ENCODE data around the gene VPS37C. TPM values are rescaled to one million over a fixed set of nuclear protein-coding genes. Genes with fewer than 3 reads are reported as not detected.

Gene VPS37C
- total RNA-seq, 2 experiments from 2014 or later: 8.9 to 9.7 TPM

DNA sequence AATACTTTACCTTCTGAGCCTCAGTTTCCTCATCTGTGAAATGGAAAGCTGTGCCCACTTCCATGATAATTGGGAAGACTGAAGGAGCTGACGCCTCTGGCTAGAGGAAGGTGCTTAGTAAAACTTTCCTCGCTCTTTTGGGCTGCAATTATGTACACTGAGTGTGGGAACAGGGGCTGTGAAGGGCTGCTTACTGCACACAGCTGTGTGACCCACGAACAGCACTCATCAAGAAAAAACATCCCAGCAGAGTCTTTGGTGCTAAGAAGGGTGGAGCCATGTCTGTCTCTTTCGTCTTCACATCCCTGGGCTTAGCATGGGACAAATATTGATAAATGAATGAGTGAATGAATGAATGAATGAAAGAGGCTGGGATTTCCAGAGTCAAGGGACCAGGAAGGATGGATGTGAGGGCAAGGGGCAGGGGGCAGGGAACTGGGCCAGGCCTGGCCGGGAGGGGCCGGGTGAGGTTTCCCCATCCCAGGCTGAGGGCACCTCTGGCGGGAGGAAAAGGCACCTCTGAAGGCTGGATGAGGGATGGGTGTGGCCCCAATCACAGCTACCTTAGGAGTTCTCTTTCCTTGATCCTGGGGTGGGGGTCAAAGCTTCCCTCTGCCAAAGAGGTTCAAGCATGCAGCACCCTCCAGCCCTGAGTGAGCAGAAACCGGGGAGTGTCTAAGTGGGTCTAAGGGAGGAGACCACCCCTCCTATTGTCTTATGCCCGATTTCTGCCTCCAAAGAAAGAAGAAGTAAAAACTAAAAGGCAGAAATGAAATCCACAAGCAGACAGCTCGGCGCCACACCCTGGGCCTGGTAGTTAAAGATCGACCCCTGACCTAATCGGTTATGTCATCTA is 68.1 kb downstream of the VPS37C start:
- ChIA-PET POLR2A (interaction anchor here (0.7 to 3.9 kb wide), 3 partner anchors 10 to 19 kb away, joined by 3 to 21 read pairs (median 16); no protein-coding TSS in a partner anchor), CTCF (interaction anchor here (0.8 to 2.5 kb wide), 6 partner anchors 11 to 119 kb away, joined by 3 to 8 read pairs (median 4); no protein-coding TSS in a partner anchor)

DNA sequence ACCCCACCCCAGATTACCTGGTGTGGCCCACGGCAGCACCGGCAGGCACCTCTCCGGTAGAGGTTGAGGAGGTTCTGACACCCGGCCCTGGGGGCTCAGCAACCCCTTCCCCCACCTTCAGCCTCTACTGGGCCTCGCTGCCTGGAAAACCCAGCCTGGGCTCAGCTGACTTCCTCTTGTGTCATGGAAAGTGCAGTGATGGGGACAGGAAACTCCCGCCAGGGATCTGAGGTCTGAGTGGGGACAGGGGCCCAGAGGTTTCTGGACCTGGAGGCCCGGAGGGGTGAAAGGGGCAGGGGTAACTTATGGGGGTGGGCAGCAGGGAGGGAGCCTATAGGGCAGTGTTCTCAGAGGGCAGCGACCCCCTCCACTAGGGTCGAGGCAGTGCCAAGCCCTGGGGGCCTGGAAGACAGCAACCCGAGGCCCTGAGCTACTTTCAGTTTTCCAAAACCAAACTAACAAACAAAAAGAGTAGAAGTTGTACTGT is 68.9 kb downstream of the VPS37C start:
- CTCF ChIA-PET: interaction anchor here (0.9 to 2.5 kb wide), 9 partner anchors 11 to 118 kb away, joined by 3 to 8 read pairs (median 4); partner anchors contain the start of gene CD5
- POLR2A ChIA-PET: interaction anchor here (0.6 to 3.9 kb wide), 12 partner anchors 9 to 187 kb away, joined by 3 to 21 read pairs (median 4); no protein-coding TSS in a partner anchor

DNA sequence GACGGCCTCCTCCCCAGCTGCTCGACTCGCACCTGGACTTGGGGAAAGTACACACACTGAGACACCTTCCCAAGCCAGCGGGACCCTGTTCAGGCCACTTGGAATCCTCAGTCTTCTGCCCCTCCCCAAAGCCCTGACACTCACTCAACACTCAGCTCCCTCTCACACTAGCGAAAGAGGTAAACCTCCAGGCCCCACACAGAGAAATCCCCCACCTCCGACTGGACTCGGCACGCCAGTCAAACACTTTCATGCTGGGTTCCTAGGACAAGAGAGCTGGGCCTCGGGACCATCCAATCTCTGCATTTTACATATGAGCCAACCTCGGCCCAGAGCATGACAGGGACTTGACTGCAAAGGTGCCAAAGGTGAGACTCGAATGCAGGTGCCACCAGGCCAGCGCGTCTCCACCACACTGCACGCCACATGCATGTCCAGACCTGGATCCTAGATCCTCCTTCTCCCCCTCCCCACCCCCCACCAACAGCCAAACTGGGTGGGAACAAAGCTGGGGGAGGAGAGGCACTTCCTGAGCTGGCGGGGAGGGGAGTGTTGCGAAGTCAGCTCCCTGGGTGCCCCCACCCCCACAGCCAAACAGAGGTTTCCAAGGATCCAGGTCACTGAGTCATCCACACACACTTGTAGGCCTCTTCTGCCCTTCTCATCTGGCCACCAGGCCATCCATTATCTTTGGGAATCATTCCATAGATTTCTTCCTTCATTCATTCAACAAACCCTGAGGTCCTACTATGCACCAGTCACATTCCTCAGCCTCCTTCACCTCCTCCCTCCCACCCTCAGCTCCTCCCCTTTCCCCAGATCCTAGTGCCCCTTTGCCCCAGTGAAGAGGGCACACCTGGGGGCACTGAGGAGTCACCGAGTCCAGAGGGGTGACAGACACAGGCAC is 69.6 kb downstream of the VPS37C start:
- POLR2A ChIA-PET: interaction anchor here (0.6 to 3.9 kb wide), 13 partner anchors 8 to 186 kb away, joined by 3 to 21 read pairs (median 4); partner anchors contain the start of gene CD5
- CTCF ChIA-PET: interaction anchor here (0.9 to 2.5 kb wide), 9 partner anchors 10 to 117 kb away, joined by 3 to 8 read pairs (median 4); partner anchors contain the start of gene CD5

DNA sequence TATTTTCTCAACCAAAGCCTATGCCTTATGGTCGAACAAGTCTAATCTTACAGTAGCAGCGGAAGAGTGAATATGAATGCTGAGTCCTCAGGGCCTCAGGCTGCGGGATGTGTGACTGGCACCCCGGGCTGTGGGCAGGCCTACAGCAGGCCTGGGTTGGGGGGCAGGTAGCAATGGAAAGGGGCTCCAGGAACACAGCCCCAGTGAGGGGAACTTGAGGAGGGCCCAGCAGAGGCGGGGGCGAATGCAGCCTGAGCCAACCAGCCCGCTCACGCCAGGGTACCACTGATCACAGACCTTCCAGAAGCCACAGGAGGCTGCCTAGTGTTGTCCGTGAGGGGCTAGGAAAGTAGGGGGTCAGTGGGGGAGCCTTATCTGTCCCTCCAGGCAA is 70.2 kb downstream of the VPS37C start:
- CTCF ChIA-PET: interaction anchor here (2.5 kb wide), 1 partner anchor 14 kb away, joined by 6 read pairs; no protein-coding TSS in a partner anchor
- POLR2A ChIA-PET: interaction anchor here (1.2 to 3.9 kb wide), 5 partner anchors 9 to 49 kb away, joined by 3 to 21 read pairs (median 7); partner anchors contain the start of gene CD5

GRCh38 chr11:61090521-61090920 is 70.7 kb downstream of the VPS37C start:
- POLR2A ChIA-PET: interaction anchor here (1.8 to 3.9 kb wide), 3 partner anchors 9 to 22 kb away, joined by 7 to 21 read pairs (median 16); partner anchors contain the start of gene CD5

DNA sequence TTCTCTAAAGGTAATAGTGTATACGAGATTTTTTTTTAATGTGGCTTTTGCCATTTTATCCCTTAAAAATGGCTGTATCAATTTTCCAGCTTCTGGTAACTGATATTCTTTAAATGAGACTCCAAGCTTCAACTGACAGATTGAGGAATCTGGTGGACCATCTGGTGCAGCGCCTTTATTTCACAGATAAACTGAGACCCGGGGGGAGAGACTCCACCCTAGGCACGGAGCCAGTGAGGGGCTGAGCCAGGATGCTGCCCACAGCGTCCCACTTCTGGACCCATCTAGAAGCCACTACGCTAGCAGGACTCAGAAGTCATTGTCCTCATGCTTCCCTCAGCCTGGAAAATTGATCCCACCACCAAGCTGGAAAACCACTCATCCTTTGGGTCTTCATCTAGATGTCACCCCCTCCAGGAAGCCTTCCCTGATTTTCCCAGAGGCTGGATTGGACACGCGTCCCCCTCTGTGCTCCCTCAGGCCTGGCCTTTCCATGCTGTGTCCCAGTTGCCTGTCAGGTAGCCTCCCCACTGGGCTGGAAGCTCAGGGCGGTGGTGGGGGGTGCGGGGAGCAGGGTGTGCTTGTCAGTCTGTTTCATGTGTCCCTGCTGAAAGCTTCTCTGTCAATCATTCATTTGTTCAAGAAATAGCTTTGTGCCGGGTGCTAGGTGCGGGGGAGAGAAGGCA is 71.3 kb downstream of the VPS37C start:
- CTCF ChIA-PET: interaction anchor here (1.3 kb wide), 1 partner anchor 34 kb away, joined by 3 read pairs; no protein-coding TSS in a partner anchor
- POLR2A ChIA-PET: interaction anchor here (1.8 to 3.9 kb wide), 3 partner anchors 8 to 22 kb away, joined by 7 to 21 read pairs (median 16); partner anchors contain the start of gene CD5

More at GRCh38 chr11:61090521-61090920, 70.7 kb downstream of the VPS37C start:
- CTCF ChIA-PET: interaction anchor here (2.5 kb wide), 1 partner anchor 14 kb away, joined by 6 read pairs; no protein-coding TSS in a partner anchor

GRCh38 chr11:61087426-61088119 is 73.7 kb downstream of the VPS37C start:
- ChIA-PET CTCF (interaction anchor here (0.7 to 1.1 kb wide), 4 partner anchors 23 to 127 kb away, joined by 3 to 4 read pairs (median 3); no protein-coding TSS in a partner anchor), POLR2A (interaction anchor here (0.5 to 0.8 kb wide), 2 partner anchors 33 to 108 kb away, joined by 3 to 6 read pairs; no protein-coding TSS in a partner anchor)

- CTCF ChIA-PET: interaction anchor here (0.7 to 2.1 kb wide), 3 partner anchors 17 to 66 kb away, joined by 3 to 6 read pairs (median 3); no protein-coding TSS in a partner anchor
These were observed 77.6 kb downstream of the VPS37C start for GRCh38 chr11:61083601-61084147.

GRCh38 chr11:61082931-61083531 is 78.2 kb downstream of the VPS37C start:
- CTCF ChIA-PET: interaction anchor here (0.8 to 2.6 kb wide), 6 partner anchors 9 to 41 kb away, joined by 3 to 8 read pairs (median 6); partner anchors contain the start of gene CD5
- POLR2A ChIA-PET: interaction anchor here (0.6 to 3.0 kb wide), 4 partner anchors 9 to 100 kb away, joined by 3 to 16 read pairs (median 8); no protein-coding TSS in a partner anchor

More at GRCh38 chr11:61083601-61084147, 77.6 kb downstream of the VPS37C start:
- POLR2A ChIA-PET: interaction anchor here (0.7 to 0.9 kb wide), 2 partner anchors 8 to 46 kb away, joined by 3 read pairs; no protein-coding TSS in a partner anchor

DNA sequence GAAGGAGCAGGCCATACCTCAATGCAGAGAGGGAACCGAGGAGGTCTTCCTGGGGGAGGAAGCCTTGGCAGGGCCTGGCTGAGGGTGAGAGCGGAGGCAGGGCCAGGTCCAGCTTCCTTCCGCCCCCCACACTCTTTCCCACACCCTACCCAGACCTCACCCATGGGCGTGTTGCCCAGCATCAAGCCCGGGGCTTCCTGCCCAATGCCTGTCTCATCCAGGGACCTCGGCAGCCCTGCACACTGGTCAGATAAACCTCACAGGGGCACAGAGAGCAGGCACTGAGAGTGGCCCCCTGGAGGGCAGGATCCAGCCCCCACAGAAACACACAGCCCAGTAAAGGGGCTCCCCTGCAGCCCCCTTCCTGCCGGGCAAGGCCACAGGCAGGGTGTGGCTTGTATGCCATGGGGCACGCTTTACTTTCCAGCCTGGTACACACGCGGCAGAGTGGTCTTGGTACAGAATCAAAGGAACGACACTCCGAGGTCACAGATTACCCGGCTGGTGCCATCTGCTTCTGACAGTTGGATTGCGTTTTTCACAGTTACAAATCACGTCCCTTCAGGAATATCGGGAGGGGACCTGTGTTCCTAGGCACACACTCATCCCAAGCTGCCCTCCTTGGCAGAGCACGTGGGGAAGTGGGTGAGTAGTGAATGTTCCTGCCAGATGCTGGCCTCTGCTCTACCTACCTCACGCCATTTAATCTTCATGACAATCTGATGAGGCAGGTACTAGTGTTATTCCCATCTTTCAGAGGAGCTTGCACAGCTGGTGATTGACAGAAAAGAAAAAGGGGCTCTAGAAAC is 79.0 kb downstream of the VPS37C start:
- CTCF ChIA-PET: interaction anchor here (0.8 to 2.6 kb wide), 8 partner anchors 10 to 106 kb away, joined by 3 to 8 read pairs (median 6); partner anchors contain the start of gene CD5
- POLR2A ChIA-PET: interaction anchor here (0.6 to 3.0 kb wide), 4 partner anchors 9 to 111 kb away, joined by 3 to 16 read pairs (median 8); no protein-coding TSS in a partner anchor

DNA sequence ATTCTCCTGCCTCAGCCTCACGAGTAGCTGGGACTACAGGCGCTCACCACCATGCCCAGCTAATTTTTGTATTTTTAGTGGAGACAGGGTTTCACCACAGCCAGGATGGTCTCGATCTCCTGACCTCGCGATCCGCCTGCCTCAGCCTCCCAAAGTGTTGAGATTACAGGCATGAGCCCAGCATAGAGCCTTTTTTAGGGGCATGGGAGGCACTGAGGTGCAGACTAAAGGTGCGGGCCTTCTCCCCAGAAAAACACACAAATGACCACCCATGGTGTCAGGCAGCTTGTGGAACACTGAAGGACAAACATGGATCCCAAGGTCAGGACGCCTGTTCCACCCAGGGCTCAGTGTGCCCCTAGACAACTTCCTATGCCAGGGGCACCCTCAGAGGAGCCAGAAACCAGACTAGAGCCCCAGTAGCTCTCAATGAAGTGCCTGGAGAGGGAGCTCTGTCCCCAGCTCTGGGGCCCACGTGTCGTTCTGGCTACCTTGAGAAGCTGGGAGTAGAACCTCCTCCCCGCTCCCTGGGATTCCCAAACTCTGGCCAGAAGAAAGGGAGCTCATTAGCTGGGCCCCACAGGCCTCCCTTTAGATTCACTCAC is 80.1 kb downstream of the VPS37C start:
- CTCF ChIA-PET: interaction anchor here (0.7 to 2.6 kb wide), 12 partner anchors 9 to 107 kb away, joined by 3 to 8 read pairs (median 4); no protein-coding TSS in a partner anchor
- POLR2A ChIA-PET: interaction anchor here (0.7 to 3.0 kb wide), 5 partner anchors 10 to 53 kb away, joined by 3 to 16 read pairs (median 4); no protein-coding TSS in a partner anchor

DNA sequence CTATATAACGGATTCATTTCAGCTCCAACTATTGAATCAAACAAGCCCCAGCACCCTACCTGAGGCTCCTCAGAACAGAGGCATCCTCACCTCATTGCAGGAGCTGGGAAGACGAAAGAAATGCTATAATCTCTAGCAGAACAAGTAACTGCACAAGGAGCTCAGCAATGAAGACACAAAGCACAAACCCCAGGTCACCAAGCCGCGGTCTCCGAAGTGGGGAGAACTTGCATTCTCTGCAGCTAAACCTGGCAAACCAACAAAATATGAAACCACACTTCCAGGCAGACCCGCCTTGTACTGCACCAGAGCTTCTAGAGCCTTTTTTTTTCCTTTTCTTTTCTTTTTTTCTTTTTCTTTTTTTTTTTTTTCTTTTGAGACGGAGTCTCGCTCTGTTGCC is 80.7 kb downstream of the VPS37C start:
- CTCF ChIA-PET: interaction anchor here (0.7 to 2.6 kb wide), 7 partner anchors 12 to 107 kb away, joined by 3 to 8 read pairs (median 3); no protein-coding TSS in a partner anchor
- POLR2A ChIA-PET: interaction anchor here (0.7 to 3.0 kb wide), 5 partner anchors 11 to 53 kb away, joined by 4 to 16 read pairs (median 4); no protein-coding TSS in a partner anchor
